Activated effector memory CD4-positive, alpha-beta T cell treated with anti-CD3 and anti-CD28 coated beads, Interleukin-2, amount 50 U/mL, for 16 hours (primary cell): ENCODE data around the gene SPAG9.
"Not testable (repeated sequence)": the region's sequence is repeated elsewhere in the genome, so short reads cannot be mapped to it uniquely, and the experiment has no call there.

Source experiments
- DNase-seq: peaks from one replicate; pipeline ENCODE4 v3.0.0-alpha.2; 2020

The SPAG9 gene

DNA sequence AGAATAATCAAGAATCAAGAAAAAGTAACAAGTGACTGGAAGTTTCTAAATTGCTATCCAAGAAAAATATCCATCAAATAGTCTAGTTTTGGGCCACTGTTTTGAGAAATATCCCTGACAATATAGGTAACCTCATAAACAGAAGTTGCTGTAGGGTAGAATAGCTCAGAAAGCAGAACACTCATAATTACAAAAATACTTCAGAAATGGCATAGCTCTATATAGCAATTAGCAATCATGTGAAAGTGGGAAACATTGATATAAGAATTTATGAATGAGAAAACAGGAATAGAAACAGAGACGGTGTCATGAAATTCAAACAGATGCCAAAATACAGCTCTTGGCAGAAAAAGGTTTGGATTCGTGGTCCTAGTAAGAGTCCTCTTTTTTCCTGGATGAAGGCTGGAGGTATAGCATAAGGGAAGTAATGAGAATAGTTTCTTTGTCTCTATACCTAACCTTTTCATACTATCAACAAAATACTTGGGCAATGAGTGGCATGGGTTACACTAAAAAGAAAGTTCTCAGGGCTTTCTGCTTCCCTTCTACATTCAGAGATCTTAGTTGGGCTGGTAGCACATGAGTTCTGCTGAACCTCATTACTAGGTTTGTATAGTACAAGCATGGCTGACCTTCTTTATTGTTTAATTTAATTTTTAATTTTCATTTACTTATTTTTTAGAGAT, 33.5 kb downstream of the SPAG9 start:
- no peak for DNase-seq

DNA sequence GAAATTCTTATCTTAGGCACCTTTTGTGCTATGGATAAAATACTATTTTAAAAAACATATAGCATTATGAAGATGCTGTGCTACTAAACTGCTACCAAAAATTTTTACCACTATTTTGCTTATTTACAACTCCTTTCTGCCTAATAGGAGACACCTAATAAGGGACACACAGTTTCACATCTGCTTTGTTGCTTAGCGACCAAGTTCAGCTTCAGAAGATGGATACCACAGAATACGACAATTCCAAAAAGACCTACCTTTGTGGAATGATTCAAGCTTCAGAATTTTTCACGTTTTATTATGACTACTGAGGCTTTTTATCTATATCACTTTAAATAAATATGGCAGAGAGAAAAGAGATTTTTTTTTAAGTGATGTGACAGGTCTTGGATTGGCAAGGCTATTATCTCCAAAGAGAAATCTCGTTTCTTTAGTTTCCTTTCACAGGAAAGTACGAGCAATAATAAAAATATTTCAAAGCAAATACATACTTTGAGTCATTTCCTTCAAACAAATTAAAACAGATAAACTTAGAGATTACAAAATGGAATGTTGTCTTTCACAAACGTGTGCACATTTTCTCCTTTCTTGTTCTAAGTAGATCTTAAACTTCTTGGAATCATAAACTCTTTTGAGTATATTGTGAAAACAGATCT, 35.4 kb downstream of the SPAG9 start:
- DNase-seq: no peak

DNA sequence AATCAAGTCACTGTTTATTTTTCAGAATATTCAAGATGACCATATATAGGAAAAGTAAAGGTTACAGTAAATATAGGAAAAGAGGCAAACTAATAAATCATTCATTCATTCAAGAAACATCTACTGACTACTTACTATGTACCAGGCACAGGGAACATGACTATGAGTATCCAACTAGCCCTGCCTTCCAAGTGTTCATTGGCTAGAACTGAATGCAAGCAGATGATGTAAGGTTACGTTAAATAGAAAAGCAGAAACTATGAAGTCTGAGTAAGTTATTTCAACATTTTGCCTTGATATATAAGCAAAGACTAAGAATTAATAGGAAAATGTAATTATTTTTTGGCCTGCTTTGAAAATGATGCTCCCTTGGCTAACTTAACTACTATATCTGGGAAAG, 36.7 kb downstream of the SPAG9 start:
- no peak for DNase-seq

DNA sequence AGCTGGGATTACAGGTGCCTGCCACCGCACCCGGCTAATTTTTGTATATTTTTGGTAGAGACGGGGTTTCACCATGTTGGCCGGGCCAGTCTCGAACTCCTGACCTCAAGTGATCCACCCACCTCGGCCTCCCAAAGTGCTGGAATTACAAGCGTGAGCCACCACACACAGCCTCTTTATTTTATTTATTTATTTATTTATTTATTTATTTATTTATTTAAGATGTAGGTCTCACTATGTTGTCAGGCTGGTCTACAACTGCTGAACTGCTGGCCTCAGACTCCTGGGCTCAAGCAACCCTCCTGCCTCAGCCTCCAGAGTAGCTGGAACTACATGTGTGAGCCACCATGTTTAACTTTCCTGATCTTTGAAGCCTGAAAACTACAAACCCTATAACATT, 37.3 kb downstream of the SPAG9 start:
- not testable (repeated sequence) for DNase-seq

DNA sequence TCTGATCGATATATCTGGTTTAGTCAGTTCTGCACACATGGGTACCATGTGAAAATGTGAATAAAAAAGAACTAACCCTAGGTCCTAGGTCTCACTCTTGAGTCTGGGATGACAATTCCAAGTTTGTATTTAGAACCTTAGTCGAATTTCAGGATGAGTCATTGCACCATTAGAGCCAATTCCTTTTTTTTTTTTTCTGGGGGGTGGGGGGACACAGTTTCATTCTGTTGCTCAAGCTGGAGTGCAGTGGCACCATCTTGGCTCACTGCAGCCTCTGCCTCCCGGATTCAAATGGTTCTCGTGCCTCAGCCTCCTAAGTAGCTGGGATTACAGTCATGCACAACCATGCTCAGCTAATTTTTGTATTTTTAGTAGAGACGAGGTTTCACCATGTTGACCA, 41.6 kb downstream of the SPAG9 start:
- no peak for DNase-seq

DNA sequence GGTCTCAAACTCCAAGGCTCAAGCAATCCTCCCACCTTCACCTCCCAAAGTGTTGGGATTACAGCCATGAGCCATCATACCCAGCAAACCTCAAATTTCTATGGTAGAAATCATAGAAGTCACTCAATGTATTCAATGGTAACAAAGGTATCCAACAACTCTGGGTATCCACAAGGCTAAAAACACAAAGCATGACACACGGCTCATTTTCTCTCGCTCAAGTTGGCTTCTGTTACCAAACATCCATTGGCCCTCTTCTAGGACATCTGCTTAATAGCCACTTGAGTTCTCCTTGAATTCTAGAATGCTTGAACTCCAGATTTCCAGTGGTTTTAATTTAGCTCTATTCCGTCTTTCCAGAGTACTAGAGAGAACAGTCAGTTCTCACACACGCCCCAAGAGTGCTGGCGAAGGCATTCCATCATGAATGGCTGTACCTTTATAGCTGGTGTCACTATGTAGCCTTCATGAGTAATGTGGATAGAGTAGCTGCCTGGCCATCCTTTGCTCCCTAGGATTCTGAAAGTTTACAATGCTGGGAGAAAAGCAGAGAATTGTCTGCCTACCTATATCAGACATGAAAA, 42.6 kb downstream of the SPAG9 start:
- no peak for DNase-seq

DNA sequence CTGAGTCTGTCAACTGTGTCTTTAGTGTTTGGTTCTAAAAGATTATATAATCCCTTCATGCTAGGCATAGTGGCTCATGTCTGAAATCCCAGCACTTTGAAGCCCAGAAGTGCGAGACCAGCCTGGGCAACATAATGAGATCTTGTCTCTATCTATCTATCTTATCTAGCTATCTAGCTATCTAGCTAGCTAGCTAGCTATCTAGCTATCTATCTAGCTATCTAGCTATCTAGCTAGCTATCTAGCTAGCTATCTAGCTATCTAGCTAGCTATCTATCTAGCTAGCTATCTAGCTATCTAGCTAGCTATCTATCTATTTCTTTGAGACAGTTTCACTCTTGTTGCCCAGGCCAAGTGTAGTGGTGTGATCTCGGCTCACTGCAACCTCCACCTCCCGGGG, 43.8 kb downstream of the SPAG9 start:
- DNase-seq: no peak

DNA sequence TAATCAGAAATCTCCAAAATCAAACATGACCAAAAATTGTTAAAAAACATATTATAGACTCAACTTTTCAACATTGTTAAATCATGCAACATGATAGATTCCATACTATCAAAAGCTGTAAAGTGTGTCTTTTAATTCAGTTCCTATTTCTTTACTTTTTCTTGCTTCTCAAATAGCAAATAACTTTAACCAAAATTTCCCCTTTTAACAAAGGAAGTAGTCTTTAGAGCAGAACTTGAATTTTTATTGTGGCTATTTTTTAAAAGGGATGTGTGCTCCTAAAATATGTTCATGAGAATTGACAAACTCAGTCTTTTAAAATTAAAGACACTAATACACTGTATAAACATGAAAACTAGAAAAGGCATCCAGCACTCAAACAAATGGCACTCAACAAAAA, 49.1 kb downstream of the SPAG9 start:
- DNase-seq: no peak

DNA sequence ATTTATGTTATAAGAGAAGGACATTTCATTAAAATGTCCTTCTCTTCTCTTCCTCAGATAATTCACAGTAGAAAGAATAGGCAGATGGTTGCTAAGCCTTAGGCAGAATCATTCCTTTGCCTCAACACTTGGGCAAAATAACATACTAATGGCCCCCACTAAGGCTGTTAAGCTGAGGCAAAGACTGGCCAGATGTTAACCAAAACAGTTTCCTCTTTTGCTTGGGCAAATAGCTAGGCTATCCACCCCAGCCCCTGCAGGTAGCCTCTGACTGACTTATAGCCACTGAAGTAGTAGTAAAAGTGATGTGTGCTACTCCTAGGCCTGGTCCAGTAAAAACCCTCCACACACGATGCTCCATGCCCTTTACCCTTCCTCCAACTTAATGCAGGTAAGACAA, 55.2 kb downstream of the SPAG9 start:
- no peak for DNase-seq

DNA sequence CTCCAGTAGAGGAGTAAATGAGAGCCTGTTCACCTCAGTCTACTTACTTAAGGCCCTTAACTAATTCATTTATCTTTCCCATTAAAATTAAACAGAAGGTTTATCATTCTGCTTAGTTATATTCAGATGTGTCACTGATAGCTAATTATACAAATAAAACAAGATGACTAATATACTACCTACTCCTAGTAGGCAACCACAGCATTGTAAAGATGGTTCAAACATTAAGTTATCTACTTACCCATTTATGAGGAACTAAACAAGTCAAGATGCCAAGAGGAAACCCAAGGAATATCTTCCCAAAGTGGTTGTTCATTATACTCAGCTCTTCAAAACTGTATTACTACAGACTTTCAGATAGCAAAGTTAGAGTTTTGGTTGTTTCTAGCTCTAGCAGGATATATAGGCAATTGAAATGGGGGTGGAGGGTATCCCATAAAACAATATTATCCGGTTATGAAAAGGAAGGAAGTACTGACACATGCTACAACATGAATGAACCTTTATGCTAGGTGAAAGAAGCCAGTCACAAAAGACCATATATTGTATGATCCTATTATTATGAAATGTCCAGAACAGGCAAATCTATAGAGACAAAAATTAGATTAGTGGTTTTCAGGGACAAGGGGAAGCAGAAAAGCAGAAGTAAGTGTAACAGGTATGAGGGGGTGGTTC, 56.5 kb downstream of the SPAG9 start:
- DNase-seq: no peak

DNA sequence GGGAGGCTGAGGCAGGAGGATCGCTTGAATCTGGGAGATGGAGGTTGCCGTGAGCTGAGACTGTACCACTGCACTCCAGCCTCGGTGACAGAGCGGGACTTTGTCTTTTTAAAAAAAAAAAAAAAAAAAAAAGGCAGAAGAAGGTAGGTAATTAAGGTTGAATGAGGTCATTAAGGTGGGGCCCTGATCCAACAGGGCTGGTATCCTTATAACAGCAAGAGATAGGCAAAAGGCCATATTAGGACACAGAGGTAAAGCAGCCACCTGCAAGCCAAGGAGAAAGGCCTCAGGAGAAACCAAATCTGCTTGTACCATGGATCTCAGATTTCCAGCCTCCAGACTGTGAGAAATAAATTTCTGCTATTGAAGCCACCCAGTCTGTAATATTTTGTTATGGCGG, 60.3 kb downstream of the SPAG9 start:
- no peak for DNase-seq

DNA sequence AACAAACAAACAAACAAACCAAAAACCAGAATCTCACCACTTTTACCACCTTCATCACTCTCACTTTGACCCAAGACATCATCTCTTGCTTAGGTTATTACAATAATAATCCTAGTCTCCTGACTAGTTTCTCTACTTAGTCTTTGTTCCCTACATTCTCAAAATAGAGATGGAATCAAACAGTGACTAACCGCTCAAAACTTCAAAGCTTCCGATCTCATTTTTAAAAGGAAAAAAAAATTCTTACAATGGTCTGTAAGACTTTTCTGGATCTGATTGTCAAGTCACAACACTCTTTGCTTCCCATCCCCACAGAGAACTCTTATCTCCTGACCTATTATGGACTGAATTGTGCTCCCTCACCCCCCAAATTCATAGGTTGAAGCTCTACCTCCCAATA, 60.9 kb downstream of the SPAG9 start:
- no peak for DNase-seq

DNA sequence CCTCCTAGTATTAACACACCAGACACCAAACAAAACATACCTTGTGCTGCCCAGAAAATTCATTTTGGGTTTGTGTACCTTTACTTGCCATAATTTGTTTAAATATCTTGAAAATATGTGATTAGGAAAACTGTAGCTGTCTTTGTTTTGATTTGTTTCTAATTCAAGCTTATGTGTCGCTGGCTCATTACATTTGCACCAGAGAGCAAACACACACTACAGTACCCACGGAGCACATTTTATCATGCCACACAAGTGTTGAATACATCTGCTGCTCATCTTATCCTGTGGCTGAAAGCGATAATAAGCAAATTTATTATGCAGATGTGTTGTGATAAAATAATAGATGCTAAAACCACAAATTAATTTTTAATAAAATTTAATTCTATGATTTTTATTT, 63.1 kb downstream of the SPAG9 start:
- DNase-seq: no peak

DNA sequence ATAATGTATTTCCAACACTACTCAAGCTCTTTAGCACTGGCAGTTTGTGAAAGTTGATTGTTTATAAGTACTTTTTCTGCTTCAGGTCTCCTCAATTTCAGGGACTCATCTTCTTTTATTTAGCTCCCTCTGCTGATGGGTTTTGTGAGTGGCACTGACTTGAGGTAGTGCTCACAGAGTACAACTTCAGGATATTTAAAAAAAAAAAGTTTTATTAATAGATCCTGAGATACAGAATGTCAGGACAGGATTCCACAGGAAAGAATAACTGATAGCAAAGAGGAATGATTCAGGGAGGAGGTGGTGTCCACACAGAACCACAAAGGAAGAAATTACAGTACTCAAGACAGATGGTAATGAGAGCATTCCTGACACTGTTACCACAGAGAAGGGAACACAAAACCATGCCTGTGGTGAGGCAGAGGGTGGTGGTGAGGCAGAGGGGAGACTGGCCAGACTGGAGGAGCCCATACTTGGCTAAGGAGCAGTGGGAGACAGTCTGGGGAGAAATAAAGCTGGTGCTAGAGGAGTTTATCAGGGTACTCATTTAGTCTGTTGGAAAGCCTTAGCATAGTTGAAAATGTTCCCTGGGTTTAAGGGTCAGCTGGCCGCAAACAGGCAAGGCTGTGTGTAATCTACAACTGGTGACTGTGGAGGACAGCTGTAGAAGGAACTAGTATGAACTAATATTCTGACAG, 63.7 kb downstream of the SPAG9 start:
- no peak for DNase-seq

DNA sequence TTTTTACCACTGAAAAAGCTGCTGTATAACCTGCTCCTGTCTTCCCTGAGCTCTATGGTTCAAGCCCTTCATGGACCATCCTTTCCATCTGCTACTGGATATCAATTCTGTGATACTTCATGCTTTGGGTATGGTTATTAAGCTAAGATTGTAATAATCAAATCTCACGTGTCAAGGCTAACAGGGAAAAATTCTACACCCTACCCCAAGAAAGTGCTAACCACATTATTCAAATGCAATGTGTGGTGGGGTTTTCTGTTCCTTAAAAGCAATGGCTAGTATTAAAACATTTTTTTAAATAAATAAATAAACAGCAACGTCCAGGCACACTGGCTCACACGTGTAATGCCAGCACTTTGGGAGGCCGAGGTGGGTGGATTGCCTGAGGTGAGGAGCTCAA, 65.9 kb downstream of the SPAG9 start:
- DNase-seq: no peak

DNA sequence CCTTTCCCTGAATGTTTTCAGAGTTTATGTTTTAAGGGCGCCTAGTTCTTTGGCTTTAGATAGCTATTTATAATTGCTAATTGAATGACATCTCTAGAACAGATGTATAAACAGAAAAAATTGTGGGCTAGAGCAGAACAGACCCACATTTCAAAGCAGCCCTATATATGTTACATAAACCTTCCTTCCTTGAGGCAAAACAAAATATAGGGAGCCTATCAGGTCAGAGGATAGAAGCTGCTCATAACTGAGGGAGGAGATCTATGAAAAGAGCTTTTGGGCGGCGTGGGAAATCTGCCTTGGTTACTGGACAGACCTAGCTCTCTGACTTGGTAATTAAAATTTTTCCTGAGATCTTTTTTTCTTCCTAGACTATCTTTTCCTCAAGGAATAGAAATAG, 68.4 kb downstream of the SPAG9 start:
- no peak for DNase-seq

DNA sequence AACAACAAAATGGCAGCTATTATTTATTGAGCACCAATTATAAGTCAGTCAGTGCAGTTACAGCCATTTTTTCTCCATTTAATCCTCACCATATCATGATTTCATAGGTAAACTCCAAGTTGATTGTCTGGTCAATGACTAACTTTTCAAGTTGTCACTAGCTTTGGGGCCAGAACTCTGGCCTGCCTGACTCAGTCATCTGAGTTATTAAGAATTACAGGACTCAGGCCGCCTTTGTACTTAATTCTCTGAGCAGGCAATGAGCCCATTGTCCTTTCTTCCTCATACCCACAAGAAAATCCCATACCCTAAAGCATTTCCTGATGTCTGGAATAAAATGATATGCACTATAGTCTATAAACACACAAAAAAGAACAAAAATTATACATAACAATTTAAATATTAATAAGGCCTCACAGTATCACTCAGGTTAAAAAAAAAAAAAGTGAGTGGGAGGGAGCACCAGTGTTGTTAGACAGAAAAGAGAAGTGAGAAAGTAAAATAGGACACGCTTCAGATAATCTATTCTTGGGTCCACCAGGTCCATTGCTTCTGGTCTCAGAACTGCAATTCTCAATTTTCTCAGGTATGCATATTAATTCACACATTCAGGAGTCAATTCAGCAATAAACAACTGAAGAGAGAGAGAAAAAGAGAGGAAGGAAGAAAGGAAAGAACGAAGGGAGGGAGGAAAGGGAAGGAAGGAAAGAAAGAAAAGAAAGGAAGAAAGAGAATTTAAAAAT, 70.2 kb downstream of the SPAG9 start:
- no peak for DNase-seq

DNA sequence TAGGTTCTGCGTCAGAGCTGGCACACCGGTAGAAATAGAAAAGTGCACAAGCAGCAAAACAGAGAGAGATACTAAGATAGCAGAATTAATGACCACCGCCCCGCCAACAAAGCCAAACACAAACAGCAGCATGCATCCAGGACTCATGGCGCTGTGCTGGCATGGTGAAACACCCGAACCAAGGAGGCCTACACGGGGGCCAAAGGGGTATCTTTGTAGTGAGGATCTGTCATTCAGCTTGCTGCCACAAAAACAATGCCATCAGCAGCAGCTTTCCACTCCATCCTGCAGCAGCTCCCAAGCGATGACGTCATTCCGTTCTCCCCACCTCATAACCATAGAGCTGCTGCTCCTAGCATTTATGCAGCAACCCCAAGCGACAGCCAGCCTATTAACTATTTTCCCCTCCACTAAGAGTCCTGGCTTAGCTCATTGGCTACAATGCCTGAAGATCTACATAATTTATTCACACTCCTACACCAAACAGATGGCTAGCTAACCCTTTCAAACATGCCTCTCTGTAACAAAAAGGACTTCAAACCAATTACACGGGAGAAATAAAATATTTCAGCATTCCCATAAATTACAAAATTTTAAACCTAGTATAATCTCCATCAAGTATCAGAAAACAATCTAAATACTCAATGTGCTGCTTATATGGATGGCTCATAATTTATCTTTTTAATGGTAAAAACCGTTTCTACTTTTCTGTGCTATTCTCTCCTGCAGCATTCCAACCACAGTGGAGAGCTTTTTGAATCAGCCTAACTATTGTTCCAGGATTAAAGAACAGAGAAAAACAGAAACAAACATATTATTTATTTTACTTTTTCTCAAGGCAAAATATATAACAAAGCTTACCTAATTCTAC, 73.9 kb downstream of the SPAG9 start:
- DNase-seq: no peak

DNA sequence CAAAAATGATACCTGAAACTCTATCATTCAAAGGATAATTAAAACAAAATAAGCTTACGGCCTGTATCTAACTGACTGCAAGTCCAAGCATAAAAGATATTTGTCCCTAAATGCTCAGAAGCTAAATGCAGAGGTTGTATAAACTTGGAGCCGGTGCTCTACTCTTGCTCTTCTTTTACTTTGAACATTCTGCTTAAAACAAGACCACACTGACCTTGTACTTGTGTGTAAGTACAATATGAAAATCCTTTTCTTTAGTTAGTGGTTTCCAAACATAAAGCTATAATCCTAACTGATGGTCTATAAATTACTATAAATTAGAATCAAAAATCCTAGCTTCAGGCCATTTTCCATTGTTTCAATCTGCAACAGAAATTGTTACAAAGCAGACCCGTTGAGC, 74.6 kb downstream of the SPAG9 start:
- DNase-seq: no peak

DNA sequence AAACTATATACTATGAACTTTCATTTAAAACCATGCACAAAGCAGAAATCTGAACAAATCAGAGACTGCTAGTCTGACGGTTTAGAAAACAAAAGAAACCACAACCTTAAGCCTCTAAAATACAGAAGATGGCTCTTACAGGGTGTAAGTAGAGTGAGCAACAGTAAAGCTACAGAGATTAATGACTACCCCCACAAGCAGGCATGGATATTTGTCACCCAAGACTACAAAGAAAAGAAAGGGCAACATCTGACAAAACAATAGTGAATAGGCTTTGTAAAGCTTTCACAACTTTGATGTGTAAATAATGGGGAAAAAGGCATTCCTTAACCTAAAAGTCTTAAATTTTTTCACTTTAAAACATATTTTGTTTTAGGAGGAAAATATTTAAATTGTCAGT, 75.0 kb downstream of the SPAG9 start:
- no peak for DNase-seq

DNA sequence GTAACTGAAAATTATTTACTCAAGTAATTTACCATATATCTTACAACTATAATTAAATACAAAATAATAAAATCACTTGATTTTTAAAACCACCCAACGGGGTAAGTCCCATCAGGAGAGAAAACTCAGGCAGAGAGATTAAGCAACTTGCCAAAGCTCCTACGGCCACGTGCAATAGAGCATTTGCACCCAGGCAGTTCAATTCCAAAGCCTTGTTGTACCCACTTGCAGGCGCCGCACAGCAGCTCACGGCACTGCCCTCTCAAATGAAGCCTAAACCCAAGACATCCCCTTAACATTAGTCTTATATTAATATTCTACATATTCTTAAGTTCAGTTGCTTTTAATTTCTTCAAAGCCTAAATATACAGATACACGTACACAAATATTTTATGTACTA, 75.7 kb downstream of the SPAG9 start:
- DNase-seq: no peak

DNA sequence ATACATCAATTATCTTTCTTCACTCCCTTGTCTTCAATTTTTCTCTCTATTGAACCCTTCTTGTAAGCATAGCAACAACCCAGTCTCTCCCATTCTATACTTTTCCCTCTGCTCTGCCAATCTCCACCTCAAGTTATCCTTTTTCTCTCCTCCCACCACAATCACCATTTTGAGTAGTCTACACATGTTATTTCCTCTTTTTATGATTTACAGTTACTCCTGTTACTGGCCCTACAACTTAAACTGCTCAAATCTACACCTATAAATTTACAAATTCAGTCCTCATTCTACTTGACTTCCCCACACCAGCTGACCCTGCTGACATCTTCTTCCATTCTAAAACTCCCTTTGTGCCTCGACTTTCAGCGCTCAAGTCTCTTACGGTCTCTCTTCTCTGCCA, 84.6 kb downstream of the SPAG9 start:
- DNase-seq: no peak
